OCI-LY7 (cell line): Measurements from ENCODE around the gene VPS4A. TPM values are rescaled to one million over a fixed set of nuclear protein-coding genes. Genes with fewer than 3 reads are reported as not detected.

ENCODE experiments used
- BruUV-seq: library from RNA; stranded (reverse); fragments of 400-500 nt; replicated peaks from 2 replicates; lab custom pipeline; 2021; lab: Mats Ljungman, UMichigan
- CTCF ChIA-PET: fragments of 300-600 bp; sonication (Branson Sonifier 250); formaldehyde crosslinking; loops from one replicate; lab custom pipeline; 2022; ENCODE audit warnings: antibody characterized with exemption; ENCODE audit not compliant: unreplicated experiment; lab: Charles Lee
- POLR2A ChIA-PET: fragments of 300-600 bp; sonication (Branson Sonifier 250); formaldehyde crosslinking; loops from one replicate; lab custom pipeline; 2022; ENCODE audit warnings: antibody characterized with exemption; lab: Charles Lee
- DNase-seq: peaks from one replicate; pipeline ENCODE4 v3.0.0-alpha.2; 2015; ENCODE audit warnings: low spot score
- H2AFZ ChIP-seq: fragments of 200-600 bp; sonication (generic), shearing (Covaris generic); 2 replicates; pipeline ENCODE4 v1.6.1; 2014; ENCODE audit warnings: mild to moderate bottlenecking, antibody characterized with exemption, low read length, moderate library complexity
- H3K27ac ChIP-seq: fragments of 200-600 bp; sonication (generic); 2 replicates; pipeline ENCODE4 v1.5.1; 2014; ENCODE audit warnings: mixed run types, low read depth, mild to moderate bottlenecking, moderate library complexity, low read length, inconsistent platforms; ENCODE audit not compliant: poor library complexity, severe bottlenecking
- H3K36me3 ChIP-seq: fragments of 200-600 bp; sonication (generic); 2 replicates; pipeline ENCODE4 v1.6.1; 2014; ENCODE audit warnings: mild to moderate bottlenecking, antibody characterized with exemption, low read length, moderate library complexity, mixed read lengths; ENCODE audit not compliant: insufficient read depth
- H3K4me1 ChIP-seq: fragments of 200-600 bp; sonication (generic); 2 replicates; pipeline ENCODE4 v1.5.1; 2014; ENCODE audit warnings: mild to moderate bottlenecking, low read length; ENCODE audit not compliant: insufficient read depth, poor library complexity, severe bottlenecking
- H3K4me2 ChIP-seq: fragments of 200-600 bp; sonication (generic); 2 replicates; pipeline ENCODE4 v1.6.1; 2014; ENCODE audit warnings: mild to moderate bottlenecking, low read length
- H3K4me3 ChIP-seq: fragments of 200-600 bp; sonication (generic); 2 replicates; pipeline ENCODE4 v1.5.1; 2014; ENCODE audit warnings: mild to moderate bottlenecking, low read depth, low read length; ENCODE audit not compliant: poor library complexity, severe bottlenecking
- H3K79me2 ChIP-seq: fragments of 200-600 bp; sonication (generic); 2 replicates; pipeline ENCODE4 v1.6.1; 2016; ENCODE audit warnings: low read depth, mild to moderate bottlenecking, low read length, moderate library complexity, mixed read lengths; ENCODE audit not compliant: insufficient read depth
- H3K9me2 ChIP-seq: fragments of 200-600 bp; sonication (generic); 2 replicates; pipeline ENCODE4 v1.6.1; 2016; ENCODE audit warnings: mild to moderate bottlenecking, low read length, mixed read lengths; ENCODE audit not compliant: insufficient read depth
- H3K9me3 ChIP-seq: fragments of 200-600 bp; sonication (generic); 2 replicates; pipeline ENCODE4 v1.6.1; 2014; ENCODE audit warnings: mild to moderate bottlenecking, mixed run types, low read length, mixed read lengths
- H4K20me1 ChIP-seq: fragments of 200-600 bp; sonication (generic); 2 replicates; pipeline ENCODE4 v1.6.1; 2014; ENCODE audit warnings: mild to moderate bottlenecking, antibody characterized with exemption, low read length, moderate library complexity, mixed read lengths; ENCODE audit not compliant: insufficient read depth
- EZH2phosphoT487 ChIP-seq: fragments of 200-600 bp; sonication (generic); IDR thresholded peaks from 2 replicates; pipeline ENCODE4 v1.6.1; 2018; ENCODE audit warnings: low read depth, borderline replicate concordance, mild to moderate bottlenecking, mixed run types, antibody characterized with exemption, low read length, moderate library complexity, mixed read lengths
- intact Hi-C: fragments of 100-400 bp; cut with micrococcal nuclease; formaldehyde crosslinking; loops from one replicate; pipeline ENCODE4 v1.10.0; 2022; ENCODE audit not compliant: unreplicated experiment
- total RNA-seq, 2 experiments: library from RNA; depleted of rRNA in 1 of 2; stranded (reverse); fragments of >200 nt in 1 of 2; shearing (Covaris generic) in 1 of 2; gene quantifications; 2 replicates each; pipeline ENCODE4 v1.2.3, GENCODE V29; 2014 to 2022
- TF ChIP-seq, protein P1 (sequence below): fragments of 200-600 bp; sonication (generic); conservative IDR thresholded peaks from 2 replicates; pipeline ENCODE4 v1.5.1; 2014; ENCODE audit warnings: mild to moderate bottlenecking, antibody characterized with exemption, low read length, moderate library complexity, mixed read lengths

Gene VPS4A
- total RNA-seq, 2 experiments from 2014 or later = 33.3 to 33.7 TPM

DNA sequence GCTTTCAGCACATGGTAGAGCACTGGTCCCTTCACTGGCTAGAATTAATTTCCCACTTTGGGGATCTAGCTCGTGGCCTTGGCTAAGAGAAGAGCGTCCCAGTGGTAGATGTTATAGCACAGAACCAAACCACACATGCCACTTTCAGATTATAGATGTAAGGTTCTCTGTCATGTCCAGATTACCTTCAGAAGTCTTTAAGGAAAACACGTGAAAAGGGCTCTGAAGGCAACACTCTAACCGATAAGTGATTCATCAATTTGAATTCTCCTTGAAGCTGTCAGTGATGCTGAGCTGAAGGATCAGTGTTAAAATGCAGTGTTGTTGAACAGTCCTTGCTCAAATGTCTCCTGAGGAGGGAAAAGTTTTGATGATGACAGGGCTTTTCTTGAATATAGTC lies 43.5 kb upstream of the VPS4A start:
- Histone ChIP-seq H3K9me3 (no peaks in the 10 kb centered on the region), H3K27ac (no peak overlapping the region), H4K20me1 (no peaks in the 10 kb centered on the region), H3K4me2 (no peak overlapping the region), H3K79me2 (no peaks in the 10 kb centered on the region), H2AFZ (no peak overlapping the region), H3K36me3 (peaks cover 51% of the 10 kb centered on the region), H3K4me1 (no peaks in the 10 kb centered on the region), H3K9me2 (no peaks in the 10 kb centered on the region), H3K4me3 (no peak overlapping the region)
- BruUV-seq = no TSS peak
- TF ChIP-seq EZH2phosphoT487 = no peak
- TF ChIP-seq, protein P1, sequence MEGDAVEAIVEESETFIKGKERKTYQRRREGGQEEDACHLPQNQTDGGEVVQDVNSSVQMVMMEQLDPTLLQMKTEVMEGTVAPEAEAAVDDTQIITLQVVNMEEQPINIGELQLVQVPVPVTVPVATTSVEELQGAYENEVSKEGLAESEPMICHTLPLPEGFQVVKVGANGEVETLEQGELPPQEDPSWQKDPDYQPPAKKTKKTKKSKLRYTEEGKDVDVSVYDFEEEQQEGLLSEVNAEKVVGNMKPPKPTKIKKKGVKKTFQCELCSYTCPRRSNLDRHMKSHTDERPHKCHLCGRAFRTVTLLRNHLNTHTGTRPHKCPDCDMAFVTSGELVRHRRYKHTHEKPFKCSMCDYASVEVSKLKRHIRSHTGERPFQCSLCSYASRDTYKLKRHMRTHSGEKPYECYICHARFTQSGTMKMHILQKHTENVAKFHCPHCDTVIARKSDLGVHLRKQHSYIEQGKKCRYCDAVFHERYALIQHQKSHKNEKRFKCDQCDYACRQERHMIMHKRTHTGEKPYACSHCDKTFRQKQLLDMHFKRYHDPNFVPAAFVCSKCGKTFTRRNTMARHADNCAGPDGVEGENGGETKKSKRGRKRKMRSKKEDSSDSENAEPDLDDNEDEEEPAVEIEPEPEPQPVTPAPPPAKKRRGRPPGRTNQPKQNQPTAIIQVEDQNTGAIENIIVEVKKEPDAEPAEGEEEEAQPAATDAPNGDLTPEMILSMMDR = no peak
- intact Hi-C loops = no loop called here
- no peak for DNase-seq
- POLR2A ChIA-PET = no interaction called here
- CTCF ChIA-PET = no interaction called here

- Histone ChIP-seq H3K4me1 (no peaks in the 10 kb centered on the region), H3K4me3 (no peak overlapping the region), H3K9me3 (no peaks in the 10 kb centered on the region), H4K20me1 (no peaks in the 10 kb centered on the region), H3K4me2 (no peak overlapping the region), H3K79me2 (no peaks in the 10 kb centered on the region), H3K9me2 (no peaks in the 10 kb centered on the region), H3K27ac (no peak overlapping the region), H3K36me3 (peaks cover 39% of the 10 kb centered on the region), H2AFZ (no peak overlapping the region)
- no TSS peak for BruUV-seq
- TF ChIP-seq, protein P1 = no peak
- TF ChIP-seq EZH2phosphoT487 = no peak
- no peak for DNase-seq
- POLR2A ChIA-PET = interaction anchor here (0.6 kb wide), 2 partner anchors 131 to 1257 kb away, joined by 3 to 4 read pairs; no protein-coding TSS in a partner anchor
- intact Hi-C loops = no loop called here
- CTCF ChIA-PET = no interaction called here
Measured at GRCh38 chr16:69270395-69270794, 40.8 kb upstream of the VPS4A start.

GRCh38 chr16:69270831-69271230 lies 40.3 kb upstream of the VPS4A start:
- BruUV-seq = no TSS peak

More at GRCh38 chr16:69270831-69271230, 40.3 kb upstream of the VPS4A start:
- no peaks in the 10 kb centered on the region for H3K9me3 ChIP-seq
- TF ChIP-seq, protein P1 = no peak
- no peak for TF ChIP-seq EZH2phosphoT487
- ChIA-PET POLR2A (interaction anchor here (0.5 to 0.7 kb wide), 3 partner anchors 26 to 926 kb away, joined by 3 to 8 read pairs (median 3); no protein-coding TSS in a partner anchor), CTCF (no interaction called here)
- H4K20me1 ChIP-seq = no peaks in the 10 kb centered on the region
- no peak overlapping the region for H3K27ac ChIP-seq
- no peak overlapping the region for H2AFZ ChIP-seq
- no peaks in the 10 kb centered on the region for H3K9me2 ChIP-seq
- H3K4me2 ChIP-seq = no peak overlapping the region
- H3K36me3 ChIP-seq = peaks cover 39% of the 10 kb centered on the region
- no peaks in the 10 kb centered on the region for H3K79me2 ChIP-seq
- no peak overlapping the region for H3K4me3 ChIP-seq
- DNase-seq = no peak
- intact Hi-C loops = no loop called here
- no peaks in the 10 kb centered on the region for H3K4me1 ChIP-seq
